ENCODE results near the gene KRTAP10-7.
"Not testable (repeated sequence)": the region's sequence is repeated elsewhere in the genome, so short reads cannot be mapped to it uniquely, and the experiment has no call there.

The KRTAP10-7 gene

DNA sequence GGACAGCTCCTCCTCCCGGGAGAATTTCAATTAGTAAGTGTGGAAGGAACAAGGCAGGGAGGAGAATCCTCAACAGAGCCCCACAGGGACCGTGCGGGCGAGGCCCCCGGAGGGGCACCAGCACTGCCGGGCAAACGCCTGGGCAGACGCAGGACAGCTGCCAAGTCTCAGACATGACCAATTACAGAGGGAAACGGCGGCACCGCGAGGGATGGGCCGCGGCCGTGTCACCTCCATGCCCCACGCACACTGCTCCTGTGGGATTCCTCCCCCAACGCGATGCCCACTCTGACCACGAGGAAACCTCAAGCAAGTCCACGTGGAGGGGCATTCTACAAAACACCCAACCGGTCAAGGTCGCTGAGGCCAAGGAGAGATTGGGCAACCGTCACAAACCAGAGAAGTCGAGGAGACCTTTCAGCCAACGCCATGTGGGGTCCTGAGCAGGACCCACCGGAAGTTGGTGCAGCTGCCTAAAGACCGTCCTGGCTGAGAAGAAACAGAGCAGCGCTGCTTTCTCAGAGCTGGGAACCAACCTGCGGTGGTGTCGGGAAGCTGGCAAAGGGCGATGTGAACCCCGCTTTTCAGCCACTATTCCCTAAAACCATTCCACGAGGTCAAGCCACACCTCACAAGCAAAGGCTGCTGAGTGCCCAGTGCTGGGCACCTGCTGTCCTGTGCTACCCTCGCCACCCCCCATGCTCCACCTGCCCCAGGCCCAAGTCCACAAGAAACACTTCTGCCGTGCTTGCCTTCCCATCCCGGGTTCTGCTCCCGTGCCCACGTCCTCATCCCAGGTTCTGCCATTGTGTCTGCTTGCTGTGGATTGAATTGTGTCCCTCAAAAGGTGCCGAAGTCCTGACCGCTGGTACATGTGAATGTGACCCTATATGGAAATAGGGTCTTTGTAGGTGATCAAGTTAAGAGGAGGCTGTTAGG, 28.3 kb upstream of the KRTAP10-7 start:
- no peak for DNase-seq (ENCODE audit: low spot score)

DNA sequence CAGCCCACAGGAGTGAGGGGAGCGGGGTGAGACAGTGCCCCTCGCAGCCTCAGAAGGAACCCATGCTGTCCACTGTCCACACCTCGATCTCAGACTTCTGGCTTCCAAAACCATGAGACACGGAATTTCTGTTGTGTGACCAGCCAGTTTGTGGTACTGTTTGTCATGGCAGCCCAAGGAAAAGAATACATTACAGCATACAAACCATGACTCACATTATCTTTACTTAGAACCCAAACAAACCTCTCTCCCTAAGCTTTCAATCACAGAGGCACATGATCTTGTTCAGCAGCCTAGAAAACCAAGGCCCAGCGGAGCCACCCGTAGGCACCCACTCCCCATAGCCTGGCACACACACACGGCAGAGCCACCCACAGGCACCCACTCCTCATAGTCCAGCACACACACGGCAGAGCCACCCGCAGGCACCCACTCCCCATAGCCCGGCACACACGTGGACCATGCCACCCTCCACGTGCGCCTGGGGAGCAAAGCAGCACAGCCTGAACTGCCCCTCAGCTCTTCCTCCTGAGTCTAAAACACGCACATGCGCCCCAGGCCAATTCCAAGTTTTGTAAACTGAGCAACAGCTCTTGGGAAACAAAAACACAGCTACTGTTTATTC, 27.3 kb upstream of the KRTAP10-7 start:
- no peak for DNase-seq (ENCODE audit: low spot score)

DNA sequence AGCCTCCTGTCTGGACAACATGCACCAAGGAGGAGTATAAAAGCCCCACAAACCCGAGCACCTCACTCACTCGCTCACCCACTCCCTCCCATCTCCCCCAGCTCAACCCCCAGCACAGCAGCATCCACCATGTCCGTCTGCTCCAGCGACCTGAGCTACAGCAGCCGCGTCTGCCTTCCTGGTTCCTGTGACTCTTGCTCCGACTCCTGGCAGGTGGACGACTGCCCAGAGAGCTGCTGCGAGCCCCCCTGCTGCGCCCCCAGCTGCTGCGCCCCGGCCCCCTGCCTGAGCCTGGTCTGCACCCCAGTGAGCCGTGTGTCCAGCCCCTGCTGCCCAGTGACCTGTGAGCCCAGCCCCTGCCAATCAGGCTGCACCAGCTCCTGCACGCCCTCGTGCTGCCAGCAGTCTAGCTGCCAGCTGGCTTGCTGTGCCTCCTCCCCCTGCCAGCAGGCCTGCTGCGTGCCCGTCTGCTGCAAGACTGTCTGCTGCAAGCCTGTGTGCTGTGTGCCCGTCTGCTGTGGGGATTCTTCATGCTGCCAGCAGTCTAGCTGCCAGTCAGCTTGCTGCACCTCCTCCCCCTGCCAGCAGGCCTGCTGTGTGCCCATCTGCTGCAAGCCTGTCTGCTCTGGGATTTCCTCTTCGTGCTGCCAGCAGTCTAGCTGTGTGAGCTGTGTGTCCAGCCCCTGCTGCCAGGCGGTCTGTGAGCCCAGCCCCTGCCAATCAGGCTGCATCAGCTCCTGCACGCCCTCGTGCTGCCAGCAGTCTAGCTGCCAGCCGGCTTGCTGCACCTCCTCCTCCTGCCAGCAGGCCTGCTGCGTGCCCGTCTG, 26.6 kb upstream of the KRTAP10-7 start, which contains the start of gene KRTAP10-4:
KRTAP10-4 (plus strand) TSS at position 100 of the 827 bp plus-strand sequence; CDS start at position 130, 30 bp downstream.
- not testable (repeated sequence) for DNase-seq (ENCODE audit: low spot score)

DNA sequence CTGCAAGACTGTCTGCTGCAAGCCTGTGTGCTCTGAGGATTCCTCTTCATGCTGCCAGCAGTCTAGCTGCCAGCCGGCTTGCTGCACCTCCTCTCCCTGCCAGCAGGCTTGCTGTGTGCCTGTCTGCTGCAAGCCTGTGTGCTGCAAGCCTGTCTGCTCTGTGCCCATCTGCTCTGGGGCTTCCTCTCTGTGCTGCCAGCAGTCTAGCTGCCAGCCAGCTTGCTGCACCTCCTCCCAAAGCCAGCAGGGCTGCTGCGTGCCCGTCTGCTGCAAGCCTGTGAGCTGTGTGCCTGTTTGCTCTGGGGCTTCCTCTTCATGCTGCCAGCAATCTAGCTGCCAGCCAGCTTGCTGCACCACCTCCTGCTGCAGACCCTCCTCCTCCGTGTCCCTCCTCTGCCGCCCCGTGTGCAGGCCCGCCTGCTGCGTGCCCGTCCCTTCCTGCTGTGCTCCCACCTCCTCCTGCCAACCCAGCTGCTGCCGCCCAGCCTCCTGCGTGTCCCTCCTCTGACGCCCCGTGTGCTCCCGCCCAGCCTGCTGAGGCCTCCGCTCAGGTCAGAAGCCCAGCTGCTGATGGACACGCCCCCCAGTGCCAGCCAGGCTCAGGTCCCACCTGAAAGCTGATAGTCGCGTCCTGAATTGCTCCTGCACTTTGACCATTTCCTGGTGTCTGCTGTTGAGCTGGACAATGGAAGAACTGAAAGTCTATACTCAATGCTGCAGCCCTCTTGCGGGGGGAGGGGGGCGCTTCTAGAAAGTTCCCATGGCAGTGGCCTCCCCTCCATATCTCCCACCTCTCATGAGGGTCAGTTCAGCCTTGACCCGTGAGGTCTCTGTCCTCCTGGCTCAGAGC, 25.7 kb upstream of the KRTAP10-7 start:
- DNase-seq (ENCODE audit: low spot score): no peak

DNA sequence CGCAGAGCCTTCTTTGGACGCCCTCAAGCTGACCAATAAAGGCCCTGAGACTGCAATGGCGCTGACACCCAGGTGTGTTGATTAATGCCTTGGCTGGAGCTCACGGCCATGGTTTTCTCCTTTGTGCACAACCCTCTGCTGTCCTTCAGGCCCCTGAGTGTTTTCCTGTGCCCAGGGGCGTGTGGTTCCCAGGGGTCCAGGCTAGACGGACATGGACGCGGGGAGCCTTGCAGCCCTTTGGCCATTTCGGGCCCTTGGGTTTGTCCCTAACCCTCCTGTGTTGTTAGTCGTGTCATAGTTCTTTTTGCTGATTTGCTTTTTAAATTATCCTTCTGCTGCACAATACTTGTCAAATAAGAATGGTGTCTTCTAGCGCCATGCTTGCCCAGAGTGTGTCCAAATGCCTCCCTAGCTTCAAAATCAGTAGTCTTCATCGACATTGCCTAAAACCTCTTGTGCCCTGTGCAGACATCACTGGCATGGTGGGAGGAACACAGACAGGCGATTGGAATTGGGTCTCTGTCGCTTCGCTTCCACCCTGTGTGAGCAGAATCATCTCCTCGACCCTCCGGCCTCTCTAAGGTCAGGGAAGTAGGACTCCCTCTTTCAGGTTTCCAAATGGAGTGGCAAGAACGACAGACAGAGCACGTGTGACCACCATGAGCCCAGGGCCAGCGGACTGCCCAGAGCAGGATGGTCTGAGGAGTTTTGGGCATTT, 24.9 kb upstream of the KRTAP10-7 start:
- no peak for DNase-seq (ENCODE audit: low spot score)

DNA sequence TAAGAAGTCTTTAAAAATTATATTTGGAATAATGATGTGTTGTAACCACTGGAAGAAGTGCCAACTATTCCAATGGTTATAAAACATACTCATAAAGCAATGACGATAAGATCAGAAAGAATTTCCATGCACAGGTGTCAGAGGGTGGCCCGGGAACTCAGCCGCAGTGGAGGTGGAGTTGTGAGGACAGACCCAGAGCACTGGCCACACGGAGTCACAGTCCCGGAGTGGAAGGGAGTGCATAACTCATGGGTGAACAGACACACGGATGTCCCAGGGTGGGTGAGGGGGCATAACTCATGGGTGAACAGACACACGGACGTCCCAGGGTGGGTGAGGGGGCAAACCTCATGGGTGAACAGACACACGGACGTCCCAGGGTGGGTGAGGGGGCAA, 24.4 kb upstream of the KRTAP10-7 start:
- DNase-seq (ENCODE audit: low spot score): no peak

DNA sequence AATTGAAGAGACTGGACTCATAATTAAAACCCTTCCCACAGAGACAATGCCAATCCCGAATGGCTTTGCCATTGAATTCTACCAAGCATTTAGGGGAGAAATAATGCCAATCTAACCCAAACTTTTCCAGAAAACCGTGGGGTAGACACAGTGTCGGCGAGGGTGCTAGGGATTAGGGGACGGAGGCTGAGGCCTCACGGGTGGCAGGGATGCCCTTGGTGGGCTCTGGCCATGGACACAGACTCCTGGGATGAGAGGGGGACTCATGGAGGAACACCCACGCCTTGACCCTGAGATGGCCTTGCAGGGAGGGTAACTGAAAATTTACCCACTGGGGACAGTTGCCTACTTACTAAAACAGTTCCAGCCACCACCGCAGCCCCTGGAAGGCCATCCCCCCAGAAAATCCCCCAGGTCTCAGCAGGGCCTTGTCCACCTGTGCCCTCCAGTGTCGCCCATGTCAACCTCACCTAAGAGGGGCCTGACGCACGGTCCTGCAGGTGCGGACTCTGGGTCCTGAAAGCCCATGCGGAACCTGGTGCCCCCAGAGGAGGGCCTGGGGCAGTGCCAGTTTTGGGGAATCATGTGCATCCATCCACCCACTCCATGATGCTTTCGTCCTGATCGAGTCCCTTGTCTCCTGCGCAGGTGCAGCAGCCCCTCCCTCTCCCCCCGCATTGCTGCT, 21.9 kb upstream of the KRTAP10-7 start:
- no peak for DNase-seq (ENCODE audit: low spot score)

DNA sequence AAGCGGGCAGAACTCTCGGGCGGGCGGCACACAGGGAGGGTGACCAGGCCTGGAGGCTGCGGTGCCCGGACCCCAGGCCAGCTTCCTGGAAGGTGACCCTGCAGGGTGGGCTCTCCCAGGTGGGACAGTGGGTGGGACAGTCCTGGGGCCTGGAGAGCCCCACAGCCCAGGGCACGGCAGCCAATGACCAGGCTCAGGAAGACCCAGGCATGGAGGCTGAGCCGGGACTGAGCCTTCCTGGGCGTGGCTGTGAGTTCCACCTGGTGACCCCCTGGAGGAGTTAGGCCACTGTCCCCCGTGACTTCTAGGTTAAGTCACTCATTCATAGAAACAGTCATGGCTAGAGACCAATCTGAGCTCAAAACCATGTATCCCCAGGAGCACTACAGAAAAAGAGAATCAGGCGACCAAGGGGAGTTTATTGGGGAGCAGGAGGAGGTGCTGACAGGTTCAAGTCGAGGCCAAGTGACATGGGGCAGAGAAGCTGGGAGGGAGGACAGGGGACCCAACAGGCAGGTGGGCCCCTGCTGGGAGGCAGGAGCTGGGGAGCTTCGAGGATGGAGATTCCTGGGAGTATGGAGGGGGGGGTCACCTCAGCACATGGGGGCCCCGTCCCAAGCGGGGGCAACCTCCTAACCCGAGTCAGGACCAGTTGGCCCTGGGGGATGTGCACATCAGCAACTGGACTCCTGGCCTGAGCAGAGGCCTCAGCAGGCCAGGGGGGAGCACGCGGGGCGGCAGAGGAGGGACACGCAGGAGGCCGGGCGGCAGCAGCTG, 21.2 kb upstream of the KRTAP10-7 start:
- no peak for DNase-seq (ENCODE audit: low spot score)

DNA sequence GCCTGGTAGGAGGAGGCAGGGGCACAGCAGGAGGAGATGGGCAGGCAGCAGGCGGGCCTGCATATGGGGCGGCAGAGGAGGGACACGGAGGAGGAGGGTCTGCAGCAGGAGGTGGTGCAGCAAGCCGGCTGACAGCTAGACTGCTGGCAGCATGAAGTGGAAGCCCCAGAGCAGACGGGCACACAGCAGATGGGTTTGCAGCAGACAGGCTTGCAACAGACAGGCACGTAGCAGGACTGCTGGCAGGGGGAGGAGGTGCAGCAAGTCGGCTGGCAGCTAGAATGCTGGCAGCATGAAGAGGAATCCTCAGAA, 20.6 kb upstream of the KRTAP10-7 start:
- no peak for DNase-seq (ENCODE audit: low spot score)

DNA sequence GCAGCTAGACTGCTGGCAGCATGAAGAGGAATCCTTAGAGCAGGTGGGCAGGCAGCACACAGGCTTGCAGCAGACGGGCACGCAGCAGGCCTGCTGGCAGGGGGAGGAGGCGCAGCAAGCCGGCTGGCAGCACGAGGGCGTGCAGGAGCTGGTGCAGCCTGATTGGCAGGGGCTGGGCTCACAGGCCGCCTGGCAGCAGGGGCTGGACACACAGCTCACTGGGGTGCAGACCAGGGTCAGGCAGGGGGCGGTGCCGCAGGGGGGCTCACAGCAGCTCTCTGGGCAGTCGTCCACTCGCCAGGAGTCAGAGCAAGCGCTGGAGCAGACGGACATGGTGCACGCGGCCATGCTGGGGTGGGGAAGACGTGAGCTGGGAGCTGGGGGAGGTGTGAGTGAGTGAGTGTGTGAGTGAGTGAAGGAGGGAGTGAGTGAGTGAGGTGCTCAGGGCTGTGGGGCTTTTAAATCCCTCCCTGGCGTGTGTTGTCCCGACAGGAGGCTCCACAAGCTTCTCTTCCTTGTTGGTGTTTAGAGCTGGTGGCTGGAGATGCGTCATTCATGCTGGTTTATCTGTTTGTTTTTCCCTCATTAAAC, 20.1 kb upstream of the KRTAP10-7 start, which contains the start of gene KRTAP10-5:
KRTAP10-5 (minus strand) TSS at position 374 of the 591 bp plus-strand sequence; CDS start at position 348, 26 bp downstream.
- DNase-seq (ENCODE audit: low spot score): not testable (repeated sequence)

DNA sequence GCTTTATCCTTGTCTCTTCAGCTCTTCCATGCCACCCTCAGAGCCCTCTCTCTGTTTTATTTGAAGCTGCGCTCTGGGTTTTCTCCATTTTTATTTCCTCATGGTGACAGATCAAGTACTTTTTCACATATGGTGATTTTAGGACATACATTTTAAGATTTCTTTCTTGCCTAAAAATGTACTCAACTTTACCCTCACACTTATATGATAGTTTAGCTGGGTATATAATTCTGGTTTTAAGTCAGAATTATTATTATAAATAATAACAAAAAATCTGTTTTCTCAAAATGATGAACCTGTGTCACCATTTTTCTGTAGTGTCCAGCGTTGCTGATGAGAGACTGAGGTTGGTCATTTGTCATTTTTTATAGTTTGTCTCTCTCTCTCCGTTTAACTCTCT, 19.2 kb upstream of the KRTAP10-7 start:
- DNase-seq (ENCODE audit: low spot score): no peak

DNA sequence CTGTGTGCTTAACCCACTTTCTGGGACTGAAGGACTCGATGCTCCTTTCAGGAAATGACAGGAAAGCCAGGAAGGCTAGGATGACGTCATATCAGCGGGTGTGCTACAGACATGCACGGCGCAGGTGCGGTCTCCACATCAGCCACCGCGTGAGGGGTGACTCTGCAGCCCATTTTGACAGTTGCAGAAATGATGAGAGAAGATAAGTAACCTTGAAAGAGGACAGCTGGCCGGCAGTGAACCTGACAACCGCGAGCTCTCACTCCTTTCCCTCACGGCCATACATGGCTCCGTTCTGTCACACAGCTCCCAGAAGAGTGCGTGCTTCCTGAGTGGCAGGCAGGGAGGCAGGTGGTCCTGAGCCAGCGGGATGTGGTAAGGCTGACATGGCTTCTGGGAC, 18.3 kb upstream of the KRTAP10-7 start:
- no peak for DNase-seq (ENCODE audit: low spot score)

DNA sequence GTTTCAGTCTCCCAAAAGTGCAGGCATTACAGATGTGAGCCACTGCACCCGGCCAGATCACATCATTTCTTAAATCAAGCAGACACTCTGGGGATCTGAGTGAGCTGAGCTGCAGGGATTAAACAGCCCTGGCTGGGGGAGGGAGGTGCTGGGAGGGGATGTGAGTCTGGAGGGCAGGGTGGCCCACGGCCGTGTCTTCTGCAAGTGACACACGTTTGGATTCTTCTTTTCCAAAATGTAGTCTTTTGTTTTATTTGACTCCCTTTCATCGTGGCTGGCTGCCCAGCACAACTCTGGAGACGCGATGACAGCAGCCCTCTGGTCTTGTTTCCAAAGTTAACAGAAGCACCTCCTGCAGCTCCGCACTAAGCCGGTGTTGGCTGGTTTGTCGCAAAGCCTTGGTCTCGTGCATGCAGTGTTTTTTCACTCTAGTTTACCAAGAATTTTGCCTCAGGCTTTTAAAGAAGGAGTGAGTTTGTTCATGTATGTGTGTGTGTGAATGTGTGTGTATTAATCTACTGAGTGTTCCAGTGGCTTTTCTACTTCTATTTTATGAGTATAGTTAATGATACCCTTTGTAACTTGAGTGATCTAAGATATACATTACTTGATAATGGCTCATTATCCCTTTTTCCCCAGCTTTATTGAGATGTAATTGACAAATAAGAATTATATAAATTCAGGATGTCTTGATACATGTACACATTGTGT, 17.2 kb upstream of the KRTAP10-7 start:
- no peak for DNase-seq (ENCODE audit: low spot score)

DNA sequence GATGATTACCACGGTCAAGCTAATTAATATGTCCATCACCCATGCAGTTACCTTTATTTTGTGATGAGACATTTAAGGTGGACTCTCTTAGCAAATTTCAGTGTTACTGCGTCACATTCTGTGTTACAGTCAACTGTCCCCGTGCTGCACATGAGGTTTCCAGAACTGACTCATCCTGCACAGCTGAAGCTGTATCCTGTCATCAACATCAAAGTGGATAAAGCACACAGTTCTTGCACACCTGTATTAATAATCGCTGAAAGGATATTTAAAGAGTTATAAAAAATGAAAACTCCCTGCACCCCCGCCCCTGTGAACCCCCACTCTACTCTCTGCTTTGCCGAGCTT, 16.6 kb upstream of the KRTAP10-7 start:
- peak; percentile 30 for DNase-seq (ENCODE audit: low spot score)

DNA sequence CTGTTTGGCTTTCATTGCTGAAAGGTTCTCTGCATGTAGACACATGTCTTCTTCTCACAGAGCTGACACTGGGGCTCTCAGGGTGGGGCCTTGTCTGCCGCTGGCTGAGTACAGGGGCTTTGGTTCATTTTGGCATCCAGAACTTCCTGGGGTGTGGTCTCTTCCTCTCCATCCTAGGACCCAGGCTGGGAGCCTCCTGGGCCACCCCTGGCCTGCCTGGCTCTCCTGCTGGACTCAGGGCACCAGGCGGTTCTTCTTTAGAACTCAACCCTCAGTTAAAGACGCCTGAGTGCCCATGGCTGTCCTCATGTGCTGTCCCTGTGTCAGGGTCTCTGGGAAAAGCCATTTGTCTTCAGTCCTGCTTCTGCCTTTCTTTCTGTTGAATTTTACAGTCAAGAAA, 14.5 kb upstream of the KRTAP10-7 start:
- no peak for DNase-seq (ENCODE audit: low spot score)

DNA sequence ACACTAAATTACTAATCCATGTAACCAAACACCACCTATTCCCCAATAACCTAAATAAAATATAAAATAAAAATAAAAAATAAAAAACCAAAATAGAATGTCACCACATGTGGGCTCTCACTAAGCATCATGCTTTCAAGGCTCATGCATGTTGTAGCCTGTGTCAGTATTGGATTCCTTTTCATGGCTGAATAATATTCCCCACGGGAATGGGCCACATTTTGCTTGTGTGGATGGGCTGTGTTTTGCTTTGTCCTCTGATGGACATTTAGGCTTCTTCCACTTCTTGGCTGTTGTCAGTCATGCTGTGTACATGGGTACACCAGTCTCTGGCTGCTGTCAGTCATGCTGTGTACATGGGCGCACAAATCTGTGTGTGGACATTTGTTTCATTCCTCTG, 11.3 kb upstream of the KRTAP10-7 start:
- DNase-seq (ENCODE audit: low spot score): no peak

DNA sequence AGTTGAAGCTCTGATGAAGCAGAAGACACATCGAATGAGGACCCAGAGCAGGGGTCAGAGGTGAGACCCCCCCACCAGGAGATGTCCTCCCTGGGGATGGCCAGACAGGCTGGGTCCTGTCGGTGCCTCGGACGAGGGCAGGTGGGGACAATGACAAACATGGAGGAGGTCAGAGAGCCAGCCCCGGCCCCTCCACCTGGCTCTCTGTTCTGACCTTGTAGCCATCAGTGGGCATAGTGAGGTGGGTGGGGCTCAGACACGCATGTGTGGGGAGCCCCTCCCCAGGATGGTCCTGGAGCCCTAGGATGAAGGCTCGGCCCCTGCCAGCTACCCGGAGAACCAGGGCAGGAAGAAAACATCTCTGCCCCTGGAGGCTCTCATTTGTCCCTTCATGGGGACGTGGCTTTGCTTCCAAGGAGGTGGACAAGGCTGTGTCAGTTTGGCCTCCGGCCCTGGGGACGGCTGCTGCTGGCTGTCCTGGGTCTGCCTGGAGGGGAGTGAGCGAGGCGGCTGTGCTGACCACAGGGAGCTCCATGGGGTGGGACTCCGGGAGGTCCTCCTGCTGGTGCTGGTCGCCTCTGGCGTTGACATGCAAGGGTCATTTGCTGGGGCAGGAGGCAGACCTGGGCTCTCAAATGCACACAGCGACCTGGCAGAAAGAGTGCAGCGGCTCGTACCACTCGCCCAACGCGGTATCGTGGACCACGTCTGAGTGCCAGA, 10.7 kb upstream of the KRTAP10-7 start:
- DNase-seq (ENCODE audit: low spot score): no peak

DNA sequence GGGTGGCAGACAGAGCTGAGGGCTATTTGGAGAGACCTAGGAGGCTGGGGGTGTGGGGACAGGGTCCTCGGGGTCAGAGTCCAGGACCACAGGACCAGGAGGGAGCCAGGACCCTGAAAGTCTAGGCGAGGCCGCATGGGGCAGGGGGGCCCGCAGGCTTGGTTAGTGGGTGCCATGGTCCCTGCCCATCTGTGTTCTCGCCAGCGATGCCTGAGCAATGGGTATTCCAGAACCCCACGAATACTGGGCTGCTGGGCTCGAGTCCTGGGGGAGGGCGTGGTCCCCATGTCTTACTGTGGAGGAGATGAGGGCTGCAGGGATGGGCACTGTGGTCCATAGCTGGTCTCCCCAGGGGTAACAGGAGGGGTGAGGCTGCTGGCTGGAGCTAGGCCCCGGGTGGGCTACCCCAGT, 10.1 kb upstream of the KRTAP10-7 start:
- DNase-seq (ENCODE audit: low spot score): no peak
